ENCODE results near the gene TCTN2.

Gene TCTN2

DNA sequence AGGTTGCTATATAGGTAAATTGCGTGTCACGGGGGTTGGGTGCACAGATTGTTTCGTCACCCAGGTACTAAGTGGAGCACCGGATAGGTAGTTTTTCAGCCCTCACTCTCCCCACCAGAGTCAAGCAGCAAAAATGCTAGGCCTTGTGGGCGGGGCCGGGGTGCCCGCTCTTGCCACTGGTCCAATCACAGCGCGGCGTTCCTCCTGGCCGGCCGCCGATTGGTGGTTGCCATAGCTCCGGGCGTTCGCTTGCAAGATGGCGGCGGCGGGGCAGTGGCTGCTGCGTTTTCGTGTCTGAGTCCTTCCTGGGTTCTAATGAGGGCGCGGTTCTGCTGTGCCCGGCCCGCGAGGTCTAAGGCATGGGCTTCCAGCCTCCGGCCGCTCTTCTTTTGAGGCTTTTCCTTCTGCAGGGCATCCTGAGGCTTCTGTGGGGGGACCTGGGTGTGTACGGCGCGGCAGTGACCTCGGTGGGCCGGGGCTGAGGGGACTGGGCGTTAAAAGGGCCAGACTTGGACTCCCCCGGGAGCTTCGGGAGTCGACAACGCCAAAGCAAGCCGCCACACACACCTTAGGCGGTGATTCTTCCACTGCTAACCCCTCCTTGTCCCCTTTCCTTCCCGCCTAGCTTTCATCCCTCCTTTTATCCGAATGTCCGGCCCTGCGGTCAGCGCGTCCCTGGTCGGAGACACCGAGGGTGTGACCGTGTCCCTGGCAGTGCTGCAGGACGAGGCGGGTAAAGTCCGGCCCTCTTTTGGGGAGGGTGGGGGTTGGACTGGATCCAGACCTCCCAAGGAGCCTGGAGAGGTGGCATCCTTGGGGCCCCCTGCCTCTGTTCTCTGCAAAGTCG is at the start of gene TCTN2:
Gene TCTN2 (plus strand): TSS at position 232 of the 847 bp plus-strand sequence. CDS start 128 bp downstream, at position 360.
- peak; percentile 98 for DNase-seq

DNA sequence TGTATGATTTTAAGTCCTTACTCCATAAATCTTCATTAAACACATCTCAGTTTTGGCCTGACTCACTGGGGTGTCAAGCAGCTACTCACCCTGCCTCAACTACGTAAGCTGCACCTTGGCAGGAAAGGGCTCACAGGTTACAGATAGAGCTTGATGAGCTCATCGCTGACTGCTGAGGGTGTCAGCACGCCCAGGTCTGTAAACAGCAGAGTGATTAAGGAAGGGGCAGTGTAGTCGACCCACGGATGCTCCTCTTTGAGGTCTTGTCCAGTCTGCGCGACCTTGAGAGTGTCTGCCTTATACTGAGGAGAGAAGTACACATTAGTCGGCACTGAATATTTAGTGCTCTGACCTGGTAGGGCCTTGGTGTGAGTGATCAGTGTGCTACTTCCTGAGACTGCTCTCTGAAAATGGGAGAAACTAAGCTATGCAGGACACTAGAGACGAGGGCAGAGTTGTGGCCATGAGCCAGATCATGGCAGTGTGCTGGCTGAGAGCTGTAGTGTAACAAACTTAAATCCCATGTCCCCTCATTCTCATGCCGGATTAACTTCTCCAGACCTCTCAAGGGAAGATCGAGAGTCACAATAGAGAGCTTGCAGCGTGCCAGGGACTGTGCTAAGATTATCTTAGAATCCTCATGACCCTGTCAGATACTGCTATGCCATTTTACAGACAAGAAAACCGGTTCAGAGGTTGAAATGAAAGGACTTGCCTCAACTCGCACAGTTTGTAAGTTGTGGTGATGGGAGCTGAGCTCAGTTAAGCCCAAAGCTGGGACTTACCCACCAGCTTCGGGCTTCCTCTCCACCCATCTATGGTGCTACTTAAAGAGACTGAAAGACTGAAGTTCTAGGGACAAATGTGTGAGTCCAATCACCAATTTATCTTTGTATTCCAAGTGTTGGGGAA is 49.0 kb upstream of the TCTN2 start:
- peak; percentile 24 for DNase-seq

DNA sequence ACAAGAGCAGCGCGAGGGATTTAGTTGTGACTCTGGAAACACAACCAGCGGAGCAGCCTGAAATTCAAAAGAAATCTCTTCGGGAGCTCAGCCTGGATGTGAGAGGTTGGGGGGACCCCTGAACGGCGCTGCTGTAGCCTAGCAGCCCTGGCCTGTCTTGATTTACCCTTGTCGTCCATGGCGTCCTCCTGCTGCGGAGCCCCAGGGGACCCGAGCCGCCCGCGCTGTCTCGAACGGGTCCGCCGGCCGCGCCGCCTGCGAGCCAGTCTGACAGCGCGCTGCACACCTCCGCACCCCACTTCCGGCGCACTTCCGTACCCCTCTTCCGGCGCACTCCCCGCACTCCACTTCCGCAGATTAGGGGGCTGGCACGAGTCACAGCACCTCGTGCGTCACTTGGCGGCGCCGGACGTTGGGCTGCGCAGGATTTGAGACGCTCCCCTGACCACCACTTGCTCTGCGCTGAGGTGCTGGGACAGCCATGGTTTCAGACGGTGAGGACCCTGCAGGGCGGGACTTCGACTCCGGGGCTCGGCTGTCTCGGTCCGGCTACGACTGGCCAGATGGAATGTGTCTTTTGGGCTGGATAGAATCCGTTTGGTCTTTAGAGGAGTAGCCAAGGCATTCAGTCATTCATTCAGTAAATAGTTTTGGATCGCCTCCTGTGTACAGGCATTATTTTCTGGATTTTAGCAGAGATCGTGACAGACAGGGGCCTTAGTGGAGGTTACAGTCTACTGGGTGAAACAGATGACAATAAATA is 37.4 kb upstream of the TCTN2 start, which contains the start of the genes EIF2B1 and GTF2H3:
Gene EIF2B1 (minus strand): TSS at position 308 of the 763 bp plus-strand sequence. CDS start 129 bp downstream, at position 179.
Gene GTF2H3 (plus strand): TSS at position 451 of the 763 bp plus-strand sequence. CDS start 31 bp downstream, at position 482.
- DNase-seq: peak; percentile 99

DNA sequence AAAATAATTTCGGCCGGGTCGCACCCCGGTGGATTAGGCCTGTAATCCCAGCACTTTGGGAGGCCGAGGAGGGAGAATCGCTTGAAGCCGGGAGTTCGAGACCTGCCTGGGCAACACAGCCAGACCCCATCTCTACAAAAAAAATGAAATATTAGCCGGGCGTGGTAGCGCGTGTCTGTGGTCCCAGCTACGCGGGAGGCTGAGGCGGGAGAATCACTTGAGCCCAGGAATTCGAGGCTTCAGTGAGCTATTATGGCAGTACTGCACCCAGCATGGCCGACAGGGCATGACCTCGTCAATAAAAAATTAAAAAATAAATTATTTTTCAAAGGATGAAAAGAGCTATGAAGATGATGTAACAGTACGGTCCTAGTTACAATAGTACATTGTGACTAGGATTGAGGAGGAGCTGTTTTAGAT is 36.8 kb upstream of the TCTN2 start:
- DNase-seq: no peak

DNA sequence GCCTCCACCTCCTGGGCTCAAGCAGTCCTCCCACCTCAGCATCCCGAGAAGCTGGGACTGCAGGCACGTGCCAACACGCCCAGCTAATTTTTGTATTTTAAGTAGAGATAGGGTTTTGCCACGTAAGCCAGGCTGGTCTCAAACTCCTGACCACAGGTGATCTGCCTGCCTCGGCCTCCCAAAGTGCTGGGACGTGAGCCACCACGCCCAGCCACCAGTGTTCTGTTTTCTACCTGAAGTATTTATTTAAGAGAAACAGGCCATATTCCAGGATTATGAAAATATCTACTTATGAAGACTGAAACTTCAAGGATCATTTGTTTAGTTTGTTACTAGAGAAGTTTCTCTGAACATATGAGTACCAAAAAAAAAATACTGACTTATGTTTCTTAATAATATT is 27.0 kb upstream of the TCTN2 start:
- DNase-seq: no peak

DNA sequence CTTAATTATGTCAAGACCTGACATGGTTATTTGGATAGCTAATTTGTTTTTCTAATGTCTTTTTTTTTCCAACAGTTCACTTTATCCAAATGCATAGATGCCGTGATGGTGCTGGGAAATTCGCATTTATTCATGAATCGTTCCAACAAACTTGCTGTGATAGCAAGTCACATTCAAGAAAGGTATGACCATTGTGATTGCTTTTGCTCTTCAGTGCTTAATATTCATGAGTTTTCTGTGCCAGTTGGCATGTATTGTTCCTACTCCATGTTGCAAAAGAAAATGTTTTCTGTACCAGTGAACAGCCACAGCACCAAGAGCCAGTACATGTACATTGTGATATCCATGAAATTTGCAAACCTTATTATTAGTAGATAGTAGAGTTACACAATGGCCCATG is 25.5 kb upstream of the TCTN2 start:
- DNase-seq: no peak

DNA sequence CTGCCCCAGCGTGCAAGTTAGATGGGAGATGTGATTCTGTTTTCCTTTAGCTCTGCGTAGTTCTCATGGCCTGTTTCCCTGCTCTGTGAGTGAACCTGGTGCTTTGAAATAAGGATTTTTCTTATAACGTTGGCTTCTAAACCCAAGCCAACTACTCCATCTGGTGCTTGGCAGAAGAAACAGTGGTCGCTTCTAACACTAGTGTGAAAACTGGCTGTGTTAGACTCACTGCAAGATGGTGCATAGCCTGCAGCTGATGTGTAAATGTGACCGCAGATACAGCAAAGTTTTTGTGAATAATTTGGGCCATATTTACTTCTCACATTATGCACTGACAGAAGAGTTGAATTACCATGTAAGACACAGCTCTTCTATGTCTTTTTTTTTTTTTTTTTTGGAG is 25.0 kb upstream of the TCTN2 start:
- no peak for DNase-seq

DNA sequence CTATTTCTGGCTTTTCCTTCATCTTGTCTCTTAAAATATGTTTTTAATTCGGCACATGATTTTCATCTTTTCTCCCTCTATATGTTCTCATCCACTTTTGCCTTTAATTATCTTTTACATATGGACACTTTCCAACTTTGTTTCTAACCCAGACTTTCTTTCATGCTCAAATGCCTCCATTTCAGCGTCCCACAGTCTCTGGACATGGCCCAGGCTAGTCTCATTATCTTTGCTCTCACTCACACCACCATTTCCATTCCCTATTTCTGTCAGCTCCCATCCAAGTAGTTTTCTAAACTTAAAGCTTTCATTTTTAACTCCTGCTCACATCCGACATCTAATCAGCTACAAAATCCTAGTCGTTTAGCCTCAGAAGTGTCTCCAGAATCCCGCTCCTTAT is 22.5 kb upstream of the TCTN2 start:
- no peak for DNase-seq

DNA sequence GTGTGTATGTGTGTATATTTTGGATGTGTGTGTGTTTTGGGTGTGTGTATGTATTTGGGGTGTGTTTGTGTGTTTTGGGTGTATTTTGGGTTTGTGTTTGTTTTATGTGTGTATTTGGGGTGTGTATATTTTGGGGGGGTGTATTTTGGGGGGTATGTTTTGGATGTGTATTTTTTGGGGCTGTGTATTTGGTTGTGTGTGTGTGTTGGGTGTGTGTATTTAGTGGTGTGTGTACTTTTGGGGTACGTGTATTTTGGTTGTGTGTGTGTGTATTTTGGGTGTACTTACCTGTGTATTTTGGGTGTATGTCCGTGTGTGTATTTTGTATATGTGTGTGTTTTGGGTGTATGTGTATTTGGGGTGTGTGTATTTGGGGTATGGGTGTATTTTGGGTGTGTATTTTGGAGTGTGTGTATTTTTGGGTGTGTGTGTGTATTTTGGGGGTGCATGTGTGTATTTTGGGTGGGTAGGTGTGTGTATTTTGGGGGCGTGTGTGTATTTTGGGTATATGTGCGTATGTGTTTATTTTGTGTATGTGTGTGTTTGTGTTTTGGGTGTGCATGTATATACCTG is 16.7 kb upstream of the TCTN2 start:
- no peak for DNase-seq

DNA sequence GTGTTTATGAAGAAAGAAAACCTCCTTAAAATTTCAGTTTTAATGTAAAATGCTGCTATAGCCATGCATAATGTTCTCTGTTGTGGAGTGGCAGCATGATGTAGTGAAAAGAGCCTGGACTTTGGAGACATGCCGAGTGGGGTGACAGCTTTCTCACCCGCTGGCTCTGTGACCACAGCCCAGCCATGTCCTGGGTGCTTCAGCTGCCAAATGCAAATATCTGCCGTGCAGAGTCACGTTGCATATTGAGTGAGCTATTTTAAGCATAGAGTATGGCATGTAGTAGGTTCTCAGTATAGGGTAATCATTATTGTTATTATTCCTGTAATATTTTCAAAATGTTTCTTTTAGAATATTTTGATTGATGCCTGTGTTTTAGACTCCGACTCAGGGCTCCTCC is 15.5 kb upstream of the TCTN2 start:
- DNase-seq: no peak

DNA sequence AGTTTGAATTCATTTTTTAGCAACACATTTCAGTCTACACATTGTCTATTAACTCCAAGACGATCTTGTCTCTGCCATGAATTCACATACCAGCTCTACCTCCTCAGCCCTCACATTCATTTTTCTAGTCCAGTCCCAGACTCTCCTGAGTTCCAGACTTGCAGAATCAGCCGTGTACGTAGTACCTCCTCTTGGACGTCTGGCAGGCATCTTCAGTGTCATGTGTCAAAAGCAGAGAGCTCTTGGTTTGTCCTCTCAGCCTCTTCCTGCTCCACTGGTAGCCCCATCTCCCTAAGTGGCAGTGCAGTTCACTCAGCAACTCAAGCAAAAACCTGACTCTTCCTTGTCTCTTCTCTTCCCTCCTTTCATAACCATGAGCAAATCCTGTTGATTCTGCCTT is 14.5 kb upstream of the TCTN2 start:
- no peak for DNase-seq

DNA sequence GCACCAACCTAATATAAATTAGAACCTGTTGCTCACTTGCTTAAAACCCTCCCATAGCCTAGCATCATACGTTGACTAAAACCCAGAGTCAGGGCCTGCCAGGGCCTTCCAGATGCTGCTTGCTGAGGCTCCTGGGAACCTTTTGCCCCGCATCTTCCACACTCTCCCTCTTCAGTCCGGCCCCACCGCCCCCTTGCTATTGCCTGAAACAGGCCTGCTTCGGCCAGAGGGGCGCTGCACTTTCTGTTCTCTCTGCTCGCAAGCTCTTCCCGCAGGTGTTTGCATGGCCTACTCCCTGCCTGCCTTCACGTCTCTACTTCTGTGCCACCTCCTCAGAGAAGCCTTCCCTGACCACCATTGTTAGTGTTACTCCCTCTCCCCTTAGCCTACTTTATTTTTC is 13.7 kb upstream of the TCTN2 start:
- no peak for DNase-seq

DNA sequence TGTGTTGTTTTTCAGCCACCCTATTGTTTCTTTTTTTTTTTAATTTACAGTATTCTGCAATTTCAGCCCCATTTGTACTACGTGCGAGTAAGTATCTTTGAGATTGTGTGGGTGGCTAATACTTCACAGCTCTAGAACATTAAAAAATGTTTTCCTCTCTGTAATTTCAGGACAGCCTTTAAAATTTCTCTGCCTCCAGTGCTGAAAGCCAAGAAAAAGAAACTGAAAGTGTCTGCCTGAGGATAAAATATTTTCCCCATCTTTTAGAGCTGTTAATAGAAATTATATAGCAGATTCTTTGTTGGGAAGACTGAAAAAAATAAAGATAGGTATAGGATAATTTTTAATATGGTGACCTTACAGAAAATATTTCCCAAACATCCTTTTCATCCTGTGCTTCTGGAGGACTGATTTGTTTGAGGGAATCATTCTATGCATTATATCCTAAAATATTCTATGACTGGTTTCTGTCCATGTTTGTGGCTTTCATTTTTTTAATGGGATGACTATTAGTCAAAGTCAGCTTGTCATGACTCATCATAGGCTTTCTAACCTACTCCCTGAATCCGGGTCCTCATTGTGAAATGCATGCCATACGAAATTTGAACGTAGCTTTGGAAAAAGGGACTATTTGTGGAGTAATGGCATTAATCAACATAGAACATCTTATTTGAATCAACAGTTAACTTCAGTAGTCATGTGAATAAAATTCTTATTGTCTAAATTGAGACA is 10.8 kb upstream of the TCTN2 start:
- no peak for DNase-seq

DNA sequence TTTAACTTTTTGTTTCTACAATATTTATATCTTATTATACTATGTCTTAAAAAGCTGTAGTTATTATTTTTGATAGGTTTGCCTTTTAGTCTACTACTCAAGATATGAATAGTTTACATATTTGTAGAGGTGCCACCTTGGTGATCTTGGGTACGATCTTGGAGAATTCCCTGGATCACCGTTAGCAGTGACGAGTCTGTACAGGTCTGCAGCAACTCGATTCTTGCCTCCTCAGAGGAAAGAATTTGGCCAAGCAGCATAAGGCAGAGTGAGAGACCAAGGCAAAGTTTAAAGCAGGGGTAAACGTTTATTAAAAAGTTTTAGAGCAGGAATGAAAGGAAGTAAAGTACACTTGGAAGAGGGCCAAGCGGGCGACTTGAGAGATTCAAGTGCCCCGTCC is 3.1 kb upstream of the TCTN2 start:
- no peak for DNase-seq

DNA sequence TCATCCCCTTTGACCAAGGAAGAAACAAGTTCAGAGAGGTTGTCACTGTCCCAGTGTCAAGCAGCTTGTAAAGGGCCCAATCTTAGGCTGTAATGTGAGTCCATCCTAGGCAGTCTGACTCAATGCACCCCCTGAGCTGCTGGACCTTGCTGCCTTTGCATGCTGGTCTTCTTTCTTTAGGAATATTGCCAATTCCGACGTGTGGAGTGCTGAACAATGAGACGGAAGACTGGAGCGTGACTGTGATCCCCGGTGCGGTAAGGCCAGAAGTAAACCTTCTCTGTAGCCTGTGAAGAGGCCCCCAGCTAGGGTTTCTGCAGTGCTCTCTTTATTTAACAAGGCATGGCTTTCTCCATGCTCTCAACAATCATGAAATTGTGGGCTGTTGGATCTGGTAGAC is 963 bp downstream of the TCTN2 start:
- DNase-seq: no peak

DNA sequence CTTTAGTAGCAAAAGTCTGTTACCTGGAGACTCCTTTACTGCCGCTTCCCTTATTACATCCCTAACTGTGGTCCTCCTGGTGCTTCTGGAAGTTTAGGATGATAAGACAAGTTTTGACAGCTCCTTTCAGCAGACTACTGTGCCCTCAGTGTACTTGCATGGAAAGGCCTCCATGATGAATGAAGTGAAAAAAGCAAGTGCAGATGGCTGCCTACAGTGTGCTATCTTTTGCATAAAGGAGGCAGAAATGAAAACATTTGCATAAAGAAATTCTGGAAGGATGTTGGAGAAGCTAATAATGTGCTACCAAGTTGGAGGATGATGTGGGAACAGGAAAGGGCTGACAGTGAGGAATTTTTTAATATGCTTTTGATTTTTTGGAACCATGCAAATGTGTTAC is 4.5 kb downstream of the TCTN2 start:
- DNase-seq: no peak

DNA sequence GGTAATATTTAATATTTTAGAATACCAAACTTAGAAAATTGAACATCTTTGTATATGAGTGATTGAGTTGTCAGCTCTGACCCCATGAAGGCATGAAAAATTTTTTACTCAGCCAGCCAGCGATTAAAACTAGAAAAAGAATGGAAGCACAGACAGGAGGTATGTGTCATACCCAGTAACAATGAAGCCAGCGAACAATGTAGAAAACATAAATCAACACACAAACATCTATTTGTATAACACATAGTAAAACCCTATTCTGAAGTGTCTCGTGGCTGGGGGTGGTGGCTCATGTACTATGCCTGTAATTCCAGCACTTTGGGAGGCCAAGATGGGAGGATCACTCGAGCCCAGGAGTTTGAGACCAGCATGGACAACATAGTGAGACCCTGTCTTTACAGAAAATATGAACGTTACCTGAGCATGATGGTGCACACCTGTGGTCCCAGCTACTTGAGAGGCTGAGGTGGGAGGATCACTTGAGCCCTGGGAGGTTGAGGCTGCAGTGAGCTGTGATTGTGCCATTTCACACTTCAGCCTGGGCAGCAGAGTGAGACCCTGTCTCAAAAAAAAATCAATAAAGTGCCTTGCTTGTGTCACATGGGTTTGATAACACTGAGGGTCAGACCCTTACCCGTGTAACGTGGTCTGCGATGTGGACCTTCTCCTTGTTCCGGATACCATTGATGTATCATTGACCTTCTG is 5.9 kb downstream of the TCTN2 start:
- no peak for DNase-seq

DNA sequence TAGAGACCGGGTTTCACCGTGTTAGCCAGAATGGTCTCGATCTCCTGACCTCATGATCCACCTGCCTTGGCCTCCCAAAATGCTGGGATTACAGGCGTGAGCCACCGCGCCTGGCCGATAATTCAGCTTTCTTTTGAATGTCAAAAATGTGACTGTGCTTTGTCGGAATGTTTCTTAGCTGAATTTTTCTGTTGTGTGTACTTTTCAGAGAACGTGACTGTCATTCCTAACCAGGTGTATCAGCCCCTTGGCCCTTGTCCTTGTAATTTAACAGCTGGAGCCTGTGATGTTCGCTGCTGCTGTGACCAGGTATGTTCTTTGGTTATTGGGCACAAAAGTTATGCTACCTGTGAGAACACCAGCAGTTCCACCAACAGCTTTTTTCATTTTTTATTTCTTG is 8.1 kb downstream of the TCTN2 start:
- DNase-seq: no peak

DNA sequence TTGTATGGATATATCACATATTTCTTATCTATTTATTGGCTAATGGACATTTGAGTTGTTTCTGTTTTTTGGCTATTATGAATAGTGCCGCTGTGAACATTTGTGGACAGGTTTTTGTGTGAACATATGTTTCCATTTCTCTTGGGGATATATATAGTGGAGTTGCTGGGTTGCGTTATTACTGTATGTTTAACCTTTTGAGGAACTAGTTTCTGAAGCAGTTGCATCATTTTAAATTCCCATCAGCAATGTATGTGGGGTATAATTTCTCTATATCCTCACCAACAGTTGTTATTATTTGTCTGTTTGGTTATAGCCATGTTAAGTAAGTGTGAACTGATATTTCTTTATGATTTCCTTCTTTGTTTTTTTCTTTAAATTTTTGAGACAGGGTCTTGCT is 10.7 kb downstream of the TCTN2 start:
- no peak for DNase-seq

DNA sequence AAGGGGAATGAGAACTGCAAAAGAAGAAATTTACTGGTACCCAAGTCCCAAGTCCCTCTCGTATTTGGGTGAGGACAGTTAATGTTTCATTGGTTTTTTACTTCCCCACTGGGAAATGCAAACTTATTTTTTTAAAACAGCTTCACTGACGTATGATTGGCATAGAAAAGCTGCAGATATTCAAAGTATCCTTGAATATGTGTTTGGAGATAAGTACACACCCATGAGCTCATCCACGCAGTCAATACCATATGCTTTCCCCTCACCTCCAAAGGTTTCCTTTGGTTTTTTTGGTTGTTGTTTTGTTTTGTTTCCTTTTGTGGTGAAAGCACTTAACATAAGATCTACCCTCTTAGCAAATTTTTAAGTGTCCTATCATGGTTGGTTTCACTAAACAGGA is 13.1 kb downstream of the TCTN2 start:
- DNase-seq: no peak

DNA sequence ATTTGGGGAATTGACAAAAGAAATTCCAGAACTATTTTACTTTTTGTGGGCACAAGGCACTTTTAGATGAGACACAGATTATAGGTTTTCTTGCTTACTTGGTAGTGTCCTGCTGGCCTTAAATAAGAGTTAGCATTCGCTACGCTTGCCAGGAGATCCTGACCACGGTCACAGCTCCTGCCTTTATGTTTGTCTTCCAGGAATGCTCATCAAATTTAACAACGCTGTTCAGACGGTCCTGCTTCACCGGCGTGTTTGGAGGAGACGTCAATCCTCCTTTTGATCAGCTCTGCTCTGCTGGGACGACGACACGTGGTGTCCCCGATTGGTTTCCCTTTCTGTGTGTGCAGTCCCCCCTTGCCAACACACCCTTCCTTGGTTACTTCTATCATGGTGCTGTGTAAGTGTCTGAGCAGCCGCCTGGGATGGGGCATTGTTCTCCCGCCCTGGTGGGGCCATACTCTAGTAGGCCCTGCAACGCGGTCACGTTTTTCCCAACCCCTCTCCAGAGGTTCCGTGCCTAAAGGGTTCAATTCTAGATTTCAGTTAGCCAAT is 15.8 kb downstream of the TCTN2 start:
- DNase-seq: no peak
